Common myeloid progenitor, CD34-positive (primary cell): Measurements from ENCODE around the gene RPRD1B. TPM values are rescaled to one million over a fixed set of nuclear protein-coding genes. Genes with fewer than 3 reads are reported as not detected.

Source experiments
- CTCF ChIA-PET: fragments of 350-600 bp; sonication (Branson Sonifier 250); formaldehyde crosslinking; loops from one replicate; lab custom pipeline; 2021; ENCODE audit warnings: antibody characterized with exemption; lab: Charles Lee
- POLR2A ChIA-PET: fragments of 350-600 bp; sonication (Branson Sonifier 250); formaldehyde crosslinking; loops from one replicate; lab custom pipeline; 2021; ENCODE audit warnings: antibody characterized with exemption; lab: Charles Lee
- DNase-seq, 3 donors: peaks; one replicate each; pipeline versions ENCODE4 v3.0.0 to v3.0.0-alpha.2; 2013
- H3K27ac ChIP-seq, 2 experiments: 1 replicate in 1 of 2; 2 replicates in 1 of 2; pipeline ENCODE4 v1.7.0; 2013; ENCODE audit warnings: inconsistent platforms in 2 of 2, low read length in 2 of 2, mild to moderate bottlenecking in 2 of 2, low read depth in 1 of 2, moderate library complexity in 1 of 2; ENCODE audit not compliant: severe bottlenecking in 2 of 2, insufficient read depth in 1 of 2, poor library complexity in 1 of 2
- H3K27me3 ChIP-seq, 5 experiments: replicated peaks in 2 of 5; 1 replicate in 3 of 5; 2 replicates in 2 of 5; pipeline versions ENCODE4 v1.6.1 to v1.7.0; 2013; ENCODE audit warnings: low read length in 4 of 5, mild to moderate bottlenecking in 2 of 5, moderate library complexity in 2 of 5, inconsistent platforms in 1 of 5; ENCODE audit not compliant: insufficient read depth in 5 of 5, control insufficient read depth in 4 of 5
- H3K36me3 ChIP-seq, 4 experiments: 1 replicate in 2 of 4; 2 replicates in 2 of 4; pipeline versions ENCODE4 v1.6.1 to v1.7.0; 2013; ENCODE audit warnings: low read length in 3 of 4, control low read depth in 1 of 4, mild to moderate bottlenecking in 1 of 4; ENCODE audit not compliant: control insufficient read depth in 4 of 4, insufficient read depth in 4 of 4
- H3K4me1 ChIP-seq, 4 experiments: 1 replicate in 3 of 4; 2 replicates in 1 of 4; pipeline versions ENCODE4 v1.6.1 to v1.7.1; 2013; ENCODE audit warnings: low read length in 3 of 4, mild to moderate bottlenecking in 3 of 4, control low read depth in 1 of 4, inconsistent platforms in 1 of 4, moderate library complexity in 1 of 4; ENCODE audit not compliant: control insufficient read depth in 4 of 4, insufficient read depth in 4 of 4; ENCODE audit errors: control extremely low read depth in 1 of 4
- H3K4me3 ChIP-seq, 7 experiments: 1 replicate in 4 of 7; 2 replicates in 3 of 7; pipeline versions ENCODE4 v1.5.1 to v1.7.0; 2013; ENCODE audit warnings: mild to moderate bottlenecking in 7 of 7, low read length in 6 of 7, moderate library complexity in 6 of 7, inconsistent platforms in 2 of 7, low read depth in 2 of 7, control low read depth in 1 of 7; ENCODE audit not compliant: insufficient read depth in 4 of 7, control insufficient read depth in 1 of 7; ENCODE audit errors: extremely low read depth in 1 of 7
- H3K9me3 ChIP-seq, 5 experiments: 1 replicate in 4 of 5; 2 replicates in 1 of 5; pipeline versions ENCODE4 v1.6.1 to v1.7.1; 2013; ENCODE audit warnings: low read length in 4 of 5, mild to moderate bottlenecking in 2 of 5, inconsistent platforms in 1 of 5, low read depth in 1 of 5, moderate library complexity in 1 of 5; ENCODE audit not compliant: control insufficient read depth in 4 of 5, insufficient read depth in 2 of 5; ENCODE audit errors: control extremely low read depth in 1 of 5
- WGBS: methylation state at CpG from one replicate; pipeline ENCODE4 v1.1.5; 2013; ENCODE audit not compliant: insufficient coverage; 5-methylcytosine and 5-hydroxymethylcytosine counted together
- polyA plus RNA-seq: library from polyadenylated mRNA; unstranded; fragments of 120-200 nt; gene quantifications from one replicate; pipeline ENCODE4 v1.2.1, GENCODE V29; 2013

RPRD1B gene, protein sequence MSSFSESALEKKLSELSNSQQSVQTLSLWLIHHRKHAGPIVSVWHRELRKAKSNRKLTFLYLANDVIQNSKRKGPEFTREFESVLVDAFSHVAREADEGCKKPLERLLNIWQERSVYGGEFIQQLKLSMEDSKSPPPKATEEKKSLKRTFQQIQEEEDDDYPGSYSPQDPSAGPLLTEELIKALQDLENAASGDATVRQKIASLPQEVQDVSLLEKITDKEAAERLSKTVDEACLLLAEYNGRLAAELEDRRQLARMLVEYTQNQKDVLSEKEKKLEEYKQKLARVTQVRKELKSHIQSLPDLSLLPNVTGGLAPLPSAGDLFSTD
- 10.6 TPM for polyA plus RNA-seq

DNA sequence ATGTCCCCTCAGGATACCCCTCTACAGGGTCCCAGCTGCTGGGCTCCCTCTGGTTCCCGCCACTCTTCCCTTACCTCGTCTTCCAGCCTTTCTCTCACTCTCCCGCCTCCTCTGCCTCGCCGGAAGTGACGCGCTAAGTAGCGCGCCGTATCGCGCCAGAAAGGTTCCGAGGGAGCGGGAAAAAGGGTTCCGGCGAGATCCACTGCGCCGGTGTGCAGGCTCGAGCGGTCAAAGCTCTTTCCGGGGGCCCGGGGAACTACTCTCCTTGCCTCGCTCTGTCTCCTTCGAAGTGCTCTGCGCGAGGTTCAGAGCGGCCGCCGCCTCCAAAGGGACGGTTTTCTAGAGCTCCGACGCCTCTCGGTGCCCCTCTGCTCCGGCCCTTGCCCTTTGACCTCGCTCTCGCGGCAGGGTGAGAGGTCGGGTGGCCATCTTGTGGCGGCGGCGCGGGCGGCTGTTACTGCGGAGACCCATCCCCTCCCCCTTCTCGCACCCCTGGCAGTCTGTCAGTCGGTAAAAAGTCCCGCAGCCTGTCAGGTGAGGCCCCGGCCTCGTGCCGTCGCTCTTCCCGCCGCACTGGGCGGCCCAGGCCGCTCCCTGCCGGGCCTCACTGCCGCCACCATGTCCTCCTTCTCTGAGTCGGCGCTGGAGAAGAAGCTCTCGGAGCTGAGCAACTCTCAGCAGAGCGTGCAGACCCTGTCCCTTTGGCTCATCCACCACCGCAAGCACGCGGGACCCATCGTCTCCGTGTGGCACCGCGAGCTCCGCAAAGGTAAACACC is at the start of gene RPRD1B, which contains the start of gene TTI1:
Gene RPRD1B, plus strand, starts transcription at position 417 of the 778 bp plus-strand sequence. Its CDS starts 202 bp downstream, at position 619.
Gene TTI1, minus strand, starts transcription at position 127 of the 778 bp plus-strand sequence. CDS start 19,640 bp downstream, outside the sequence.
- CTCF ChIA-PET, result interaction anchor here (1.1 to 1.7 kb wide), 5 partner anchors 10 to 42 kb away, joined by 3 to 4 read pairs (median 3); no protein-coding TSS in a partner anchor
- under 1% methylated on average over 66 of the region's 69 CpGs for WGBS
- H3K27me3 ChIP-seq, result no peaks in the 10 kb centered on the region
- peak; percentile 86 to 93 (median 92) for DNase-seq
- POLR2A ChIA-PET, result interaction anchor here (0.6 to 0.8 kb wide), 2 partner anchors 413 to 633 kb away, joined by 3 read pairs; no protein-coding TSS in a partner anchor
- H3K4me1 ChIP-seq, result peaks cover 13 to 38% (median 26%) of the 10 kb centered on the region in 4 experiments
- H3K9me3 ChIP-seq, result peaks cover 0 to 3% (median 0%) of the 10 kb centered on the region in 5 experiments
- peaks cover 0 to 22% (median 6%) of the 10 kb centered on the region in 4 experiments for H3K36me3 ChIP-seq
- peak within 1 kb of the TSS; percentile 92 to 94 for H3K27ac ChIP-seq
- peak within 1 kb of the TSS; percentile 84 to 96 (median 94) for H3K4me3 ChIP-seq

DNA sequence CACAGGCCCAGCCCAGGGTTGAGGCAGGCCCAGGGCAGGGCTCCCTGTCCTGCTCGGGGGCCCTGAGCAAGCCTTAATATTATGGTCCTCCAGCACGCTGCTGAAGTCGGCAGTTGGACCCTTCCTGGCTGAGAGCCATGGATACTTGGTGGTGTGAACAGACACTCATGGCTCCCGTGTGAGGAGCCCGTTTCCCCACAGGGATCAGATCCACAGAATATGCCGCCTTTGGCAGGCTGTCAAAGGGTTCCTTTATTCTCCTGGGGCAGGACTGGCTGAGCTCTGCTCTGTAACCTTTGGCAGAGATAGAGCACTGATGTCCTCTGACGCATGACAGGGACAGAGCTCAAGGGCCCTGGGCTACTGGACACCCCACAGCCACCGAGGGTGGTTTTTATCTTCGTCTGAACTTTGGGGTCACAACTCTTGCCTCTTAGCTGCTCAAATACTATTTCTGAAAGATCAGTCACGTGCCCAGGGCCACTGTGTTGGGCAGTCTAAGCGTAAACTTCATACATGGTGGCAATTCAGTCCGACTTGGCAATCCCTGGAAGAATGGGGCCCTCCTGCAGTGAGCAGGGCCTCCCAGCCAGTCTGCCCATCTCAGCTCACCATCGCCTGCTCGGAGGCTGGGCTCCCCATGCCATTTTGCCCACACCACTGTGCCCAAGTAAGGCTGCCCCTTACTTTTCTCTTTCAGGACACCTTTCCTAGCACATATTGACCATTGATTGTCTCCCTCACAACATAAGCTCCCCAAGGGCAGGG is 49.3 kb upstream of the RPRD1B start:
- H3K27ac ChIP-seq, result no peak overlapping the region
- POLR2A ChIA-PET, result no interaction called here
- H3K4me1 ChIP-seq, result peaks cover 0 to under 1% (median 0%) of the 10 kb centered on the region in 4 experiments
- 96% methylated on average over 11 of the region's 14 CpGs for WGBS
- CTCF ChIA-PET, result no interaction called here
- DNase-seq, result no peak
- peaks cover 6 to 74% (median 36%) of the 10 kb centered on the region in 4 experiments for H3K36me3 ChIP-seq
- H3K9me3 ChIP-seq, result no peaks in the 10 kb centered on the region
- no peaks in the 10 kb centered on the region for H3K27me3 ChIP-seq
- no peak overlapping the region for H3K4me3 ChIP-seq

DNA sequence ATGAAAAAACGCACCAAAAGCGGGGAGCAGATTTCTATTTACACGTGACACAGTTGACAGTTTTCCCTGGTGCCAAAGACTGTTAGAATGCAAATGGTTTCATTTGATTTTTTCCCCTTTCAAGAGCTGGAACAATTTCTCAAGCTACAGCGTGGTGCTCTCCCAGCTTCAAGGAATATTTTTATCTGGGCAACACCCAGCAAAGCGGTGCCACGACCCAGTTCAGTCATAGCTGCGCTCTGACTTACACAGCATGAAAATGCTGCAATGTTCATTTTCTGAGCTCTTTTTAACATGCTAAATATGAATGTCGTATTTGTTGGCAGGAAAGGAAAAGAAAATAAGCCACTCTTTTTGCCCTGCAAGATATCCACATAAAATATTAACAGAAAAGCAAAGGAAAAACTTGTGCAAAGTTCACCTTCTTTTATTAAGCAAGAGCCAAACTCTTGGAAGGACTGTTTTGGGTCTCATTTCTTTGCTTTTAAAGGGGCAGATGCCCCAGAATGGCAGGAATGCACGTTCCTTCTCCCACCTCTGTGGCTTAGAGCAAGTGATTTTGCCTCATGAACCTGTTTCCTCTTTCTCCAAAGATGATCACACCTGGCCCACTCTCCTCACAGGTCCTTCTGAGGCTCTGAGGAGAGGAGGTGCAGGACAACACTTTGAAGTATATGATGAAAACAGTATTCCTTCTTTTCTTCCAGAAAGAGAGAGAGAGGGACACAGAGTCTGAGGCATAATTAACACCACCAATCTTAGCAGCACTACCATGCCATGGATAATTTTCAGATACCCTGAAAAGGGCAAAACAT is 47.3 kb upstream of the RPRD1B start:
- Histone ChIP-seq H3K27me3 (no peaks in the 10 kb centered on the region), H3K36me3 (peaks cover 6 to 79% (median 32%) of the 10 kb centered on the region in 4 experiments), H3K4me3 (no peak overlapping the region), H3K9me3 (no peaks in the 10 kb centered on the region), H3K27ac (peak overlapping the region in 1 of 2 experiments; percentile 7), H3K4me1 (peaks cover 11 to 21% (median 15%) of the 10 kb centered on the region in 4 experiments)
- ChIA-PET CTCF (interaction anchor here (0.8 to 1.5 kb wide), 2 partner anchors 43 to 422 kb away, joined by 3 to 4 read pairs; no protein-coding TSS in a partner anchor), POLR2A (no interaction called here)
- WGBS, result 93% methylated on average over 8 of the region's 9 CpGs
- no peak for DNase-seq

DNA sequence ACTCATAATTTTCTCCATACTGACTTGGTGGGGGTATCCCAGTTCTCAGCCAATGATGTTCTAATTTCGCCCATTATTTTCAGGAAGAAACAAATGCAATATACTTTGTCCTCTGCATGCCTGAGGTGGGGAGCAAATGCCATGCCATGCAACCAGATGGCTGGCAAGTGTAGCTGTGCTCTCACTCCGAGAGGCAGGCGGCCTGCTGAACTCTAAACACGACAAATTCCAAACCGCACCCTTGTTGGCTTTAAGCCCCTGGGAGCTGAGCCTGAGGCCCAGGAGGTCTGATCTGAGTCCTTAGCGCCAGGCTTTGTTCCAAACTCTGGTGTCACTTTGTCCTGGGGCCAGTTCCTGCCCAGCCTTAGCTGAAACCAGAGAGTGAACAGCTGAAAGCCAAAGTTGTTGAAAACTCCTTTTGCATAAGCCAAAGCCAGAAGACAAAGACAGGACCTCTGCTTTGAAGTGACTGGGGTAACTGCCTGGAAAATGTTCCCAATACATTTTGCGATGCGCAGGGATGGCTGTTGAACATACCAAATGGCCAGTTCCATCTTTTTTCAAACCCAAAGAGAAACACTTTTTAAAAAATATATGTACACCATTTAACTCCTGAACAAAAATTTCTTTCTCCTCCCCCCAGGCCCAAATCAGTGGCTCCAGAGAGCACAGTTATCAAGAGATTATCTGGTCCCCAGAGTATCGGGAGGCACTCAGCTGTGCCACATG is 46.5 kb upstream of the RPRD1B start:
- POLR2A ChIA-PET, result interaction anchor here (0.6 kb wide), 1 partner anchor 1007 kb away, joined by 3 read pairs; no protein-coding TSS in a partner anchor

DNA sequence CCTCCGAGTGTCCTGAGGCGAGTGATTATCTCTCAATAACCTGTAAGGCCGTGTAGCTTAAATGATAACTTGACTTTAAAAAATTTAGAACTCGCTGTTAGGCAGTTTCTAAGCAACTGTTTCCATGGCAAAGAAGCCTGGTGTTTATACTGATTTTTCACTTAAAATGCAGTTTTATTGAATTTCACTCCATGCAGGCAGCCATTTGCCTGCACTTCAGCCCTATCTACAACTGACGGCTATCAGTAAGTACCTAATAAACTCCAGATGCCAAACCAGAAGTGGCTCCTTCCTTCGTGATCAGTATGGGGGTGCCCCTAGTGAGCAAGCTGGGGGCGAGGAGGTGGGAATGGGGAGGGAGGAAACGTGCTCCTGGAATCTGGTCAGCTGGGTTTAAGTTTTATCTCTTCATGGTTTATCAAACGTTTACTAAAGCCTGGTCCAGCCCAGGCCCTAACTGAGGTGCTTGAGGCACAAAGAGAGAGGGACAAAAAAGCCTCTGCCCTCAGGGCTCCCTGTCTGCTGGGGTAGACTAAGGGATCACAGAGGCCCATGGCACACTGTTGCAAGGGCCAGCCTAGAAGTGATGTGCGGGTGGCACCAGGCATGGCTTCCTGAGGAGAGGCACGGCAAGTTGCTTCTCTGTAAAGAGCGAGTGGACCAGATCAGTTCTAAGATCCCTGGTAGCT is 45.8 kb upstream of the RPRD1B start:
- Histone ChIP-seq H3K9me3 (no peaks in the 10 kb centered on the region), H3K4me3 (no peak overlapping the region), H3K36me3 (peaks cover 6 to 77% (median 33%) of the 10 kb centered on the region in 4 experiments), H3K27ac (no peak overlapping the region), H3K4me1 (peaks cover 12 to 25% (median 18%) of the 10 kb centered on the region in 4 experiments), H3K27me3 (no peaks in the 10 kb centered on the region)
- ChIA-PET POLR2A (interaction anchor here (0.6 kb wide), 1 partner anchor 1008 kb away, joined by 3 read pairs; no protein-coding TSS in a partner anchor), CTCF (interaction anchor here (1.5 kb wide), 1 partner anchor 45 kb away, joined by 3 read pairs; no protein-coding TSS in a partner anchor)
- WGBS, result 98% methylated on average over 9 of the region's 12 CpGs
- peak in 2 of 3 donors; percentile 13 to 25 for DNase-seq

More for the DNA sequence above, 46.5 kb upstream of the RPRD1B start:
- H3K4me1 ChIP-seq, result peaks cover 12 to 24% (median 18%) of the 10 kb centered on the region in 4 experiments
- CTCF ChIA-PET, result interaction anchor here (1.5 kb wide), 1 partner anchor 44 kb away, joined by 3 read pairs; no protein-coding TSS in a partner anchor
- no peak overlapping the region for H3K27ac ChIP-seq
- no peak overlapping the region for H3K4me3 ChIP-seq
- WGBS, result 100% methylated on average over 8 of the region's 9 CpGs
- no peak for DNase-seq
- H3K9me3 ChIP-seq, result no peaks in the 10 kb centered on the region
- H3K27me3 ChIP-seq, result no peaks in the 10 kb centered on the region
- peaks cover 6 to 80% (median 31%) of the 10 kb centered on the region in 4 experiments for H3K36me3 ChIP-seq
